ENCODE measurements around the gene PAOX. TPM values are rescaled to one million over a fixed set of nuclear protein-coding genes. Genes with fewer than 3 reads are reported as not detected.

The PAOX gene
- total and polyA plus RNA-seq, 2 experiments from 2014 or later = 4.1 to 8.7 TPM

DNA sequence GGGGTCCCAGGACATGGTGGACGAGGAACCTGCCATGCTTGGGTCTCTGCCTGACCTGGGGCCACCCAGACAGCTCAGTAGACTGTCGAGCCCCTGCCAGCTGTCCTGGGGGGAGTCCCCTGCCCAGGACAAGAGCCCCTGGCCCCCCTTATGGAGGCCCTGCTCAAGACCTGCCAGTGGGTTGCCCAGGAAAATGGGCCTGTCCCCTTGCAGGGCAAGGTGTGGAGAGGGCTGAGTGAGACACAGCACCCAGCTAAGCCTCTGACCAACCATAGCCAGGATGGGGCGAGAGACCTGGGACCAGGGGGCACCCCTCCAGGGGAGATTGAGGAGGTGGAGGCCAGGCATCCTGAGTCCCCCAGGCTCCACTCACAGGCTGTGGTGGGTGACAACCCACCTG, 23.1 kb upstream of the PAOX start (continued):
- TF ChIP-seq, protein P1, sequence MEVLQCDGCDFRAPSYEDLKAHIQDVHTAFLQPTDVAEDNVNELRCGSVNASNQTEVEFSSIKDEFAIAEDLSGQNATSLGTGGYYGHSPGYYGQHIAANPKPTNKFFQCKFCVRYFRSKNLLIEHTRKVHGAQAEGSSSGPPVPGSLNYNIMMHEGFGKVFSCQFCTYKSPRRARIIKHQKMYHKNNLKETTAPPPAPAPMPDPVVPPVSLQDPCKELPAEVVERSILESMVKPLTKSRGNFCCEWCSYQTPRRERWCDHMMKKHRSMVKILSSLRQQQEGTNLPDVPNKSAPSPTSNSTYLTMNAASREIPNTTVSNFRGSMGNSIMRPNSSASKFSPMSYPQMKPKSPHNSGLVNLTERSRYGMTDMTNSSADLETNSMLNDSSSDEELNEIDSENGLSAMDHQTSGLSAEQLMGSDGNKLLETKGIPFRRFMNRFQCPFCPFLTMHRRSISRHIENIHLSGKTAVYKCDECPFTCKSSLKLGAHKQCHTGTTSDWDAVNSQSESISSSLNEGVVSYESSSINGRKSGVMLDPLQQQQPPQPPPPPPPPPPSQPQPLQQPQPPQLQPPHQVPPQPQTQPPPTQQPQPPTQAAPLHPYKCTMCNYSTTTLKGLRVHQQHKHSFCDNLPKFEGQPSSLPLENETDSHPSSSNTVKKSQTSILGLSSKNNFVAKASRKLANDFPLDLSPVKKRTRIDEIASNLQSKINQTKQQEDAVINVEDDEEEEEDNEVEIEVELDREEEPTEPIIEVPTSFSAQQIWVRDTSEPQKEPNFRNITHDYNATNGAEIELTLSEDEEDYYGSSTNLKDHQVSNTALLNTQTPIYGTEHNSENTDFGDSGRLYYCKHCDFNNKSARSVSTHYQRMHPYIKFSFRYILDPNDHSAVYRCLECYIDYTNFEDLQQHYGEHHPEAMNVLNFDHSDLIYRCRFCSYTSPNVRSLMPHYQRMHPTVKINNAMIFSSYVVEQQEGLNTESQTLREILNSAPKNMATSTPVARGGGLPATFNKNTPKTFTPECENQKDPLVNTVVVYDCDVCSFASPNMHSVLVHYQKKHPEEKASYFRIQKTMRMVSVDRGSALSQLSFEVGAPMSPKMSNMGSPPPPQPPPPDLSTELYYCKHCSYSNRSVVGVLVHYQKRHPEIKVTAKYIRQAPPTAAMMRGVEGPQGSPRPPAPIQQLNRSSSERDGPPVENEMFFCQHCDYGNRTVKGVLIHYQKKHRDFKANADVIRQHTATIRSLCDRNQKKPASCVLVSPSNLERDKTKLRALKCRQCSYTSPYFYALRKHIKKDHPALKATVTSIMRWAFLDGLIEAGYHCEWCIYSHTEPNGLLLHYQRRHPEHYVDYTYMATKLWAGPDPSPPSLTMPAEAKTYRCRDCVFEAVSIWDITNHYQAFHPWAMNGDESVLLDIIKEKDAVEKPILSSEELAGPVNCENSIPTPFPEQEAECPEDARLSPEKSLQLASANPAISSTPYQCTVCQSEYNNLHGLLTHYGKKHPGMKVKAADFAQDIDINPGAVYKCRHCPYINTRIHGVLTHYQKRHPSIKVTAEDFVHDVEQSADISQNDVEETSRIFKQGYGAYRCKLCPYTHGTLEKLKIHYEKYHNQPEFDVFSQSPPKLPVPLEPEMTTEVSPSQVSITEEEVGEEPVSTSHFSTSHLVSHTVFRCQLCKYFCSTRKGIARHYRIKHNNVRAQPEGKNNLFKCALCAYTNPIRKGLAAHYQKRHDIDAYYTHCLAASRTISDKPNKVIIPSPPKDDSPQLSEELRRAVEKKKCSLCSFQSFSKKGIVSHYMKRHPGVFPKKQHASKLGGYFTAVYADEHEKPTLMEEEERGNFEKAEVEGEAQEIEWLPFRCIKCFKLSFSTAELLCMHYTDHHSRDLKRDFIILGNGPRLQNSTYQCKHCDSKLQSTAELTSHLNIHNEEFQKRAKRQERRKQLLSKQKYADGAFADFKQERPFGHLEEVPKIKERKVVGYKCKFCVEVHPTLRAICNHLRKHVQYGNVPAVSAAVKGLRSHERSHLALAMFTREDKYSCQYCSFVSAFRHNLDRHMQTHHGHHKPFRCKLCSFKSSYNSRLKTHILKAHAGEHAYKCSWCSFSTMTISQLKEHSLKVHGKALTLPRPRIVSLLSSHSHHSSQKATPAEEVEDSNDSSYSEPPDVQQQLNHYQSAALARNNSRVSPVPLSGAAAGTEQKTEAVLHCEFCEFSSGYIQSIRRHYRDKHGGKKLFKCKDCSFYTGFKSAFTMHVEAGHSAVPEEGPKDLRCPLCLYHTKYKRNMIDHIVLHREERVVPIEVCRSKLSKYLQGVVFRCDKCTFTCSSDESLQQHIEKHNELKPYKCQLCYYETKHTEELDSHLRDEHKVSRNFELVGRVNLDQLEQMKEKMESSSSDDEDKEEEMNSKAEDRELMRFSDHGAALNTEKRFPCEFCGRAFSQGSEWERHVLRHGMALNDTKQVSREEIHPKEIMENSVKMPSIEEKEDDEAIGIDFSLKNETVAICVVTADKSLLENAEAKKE (CRISPR knock-in tag; IDR thresholded peaks at IDR 0.05) = no peak
- TF ChIP-seq, protein P2, sequence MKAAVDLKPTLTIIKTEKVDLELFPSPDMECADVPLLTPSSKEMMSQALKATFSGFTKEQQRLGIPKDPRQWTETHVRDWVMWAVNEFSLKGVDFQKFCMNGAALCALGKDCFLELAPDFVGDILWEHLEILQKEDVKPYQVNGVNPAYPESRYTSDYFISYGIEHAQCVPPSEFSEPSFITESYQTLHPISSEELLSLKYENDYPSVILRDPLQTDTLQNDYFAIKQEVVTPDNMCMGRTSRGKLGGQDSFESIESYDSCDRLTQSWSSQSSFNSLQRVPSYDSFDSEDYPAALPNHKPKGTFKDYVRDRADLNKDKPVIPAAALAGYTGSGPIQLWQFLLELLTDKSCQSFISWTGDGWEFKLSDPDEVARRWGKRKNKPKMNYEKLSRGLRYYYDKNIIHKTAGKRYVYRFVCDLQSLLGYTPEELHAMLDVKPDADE (IDR thresholded peaks at IDR 0.05) = no peak

DNA sequence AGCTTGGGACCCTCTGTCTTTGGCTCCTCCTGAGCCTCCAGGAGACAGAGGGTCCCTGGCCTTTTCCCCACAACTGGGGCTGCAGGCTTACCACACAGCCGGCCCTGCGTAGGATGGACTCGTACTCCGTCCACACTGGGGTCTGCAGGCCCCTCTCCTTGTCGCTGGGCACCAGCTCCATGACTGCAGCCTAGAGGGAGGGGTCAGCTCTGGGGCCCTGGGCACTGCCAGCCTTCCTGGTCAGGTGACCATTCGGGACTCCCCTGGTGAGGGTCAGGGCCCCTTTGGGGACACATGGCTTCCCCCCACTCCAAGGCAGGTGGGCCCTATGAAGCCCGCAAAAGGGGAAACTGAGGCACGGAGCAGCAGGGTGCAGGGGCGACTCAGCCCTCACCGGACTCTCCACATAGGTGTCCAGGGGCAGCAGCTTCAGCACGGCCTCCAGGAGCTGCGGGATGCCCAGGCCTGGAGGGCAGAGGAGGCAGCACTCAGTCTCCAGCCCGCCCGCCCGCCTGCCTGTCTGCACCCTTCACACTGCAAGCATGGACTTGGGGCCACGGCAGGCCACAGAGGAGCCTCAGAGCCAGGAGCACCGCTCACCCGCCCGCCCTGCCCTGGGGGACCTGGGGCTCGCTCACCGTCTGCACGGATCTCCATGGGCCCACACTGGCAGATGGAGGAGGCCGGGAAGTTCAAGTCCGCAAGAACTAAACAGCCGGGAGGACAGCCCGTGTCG, 22.3 kb upstream of the PAOX start:
- Histone ChIP-seq H3K9me2 (ENCODE audit: insufficient read depth) (no peaks in the 10 kb centered on the region), H2AFZ (no peak overlapping the region), H3K4me3 (peak overlapping the region; percentile 86), H3K27ac (ENCODE audit: low read depth) (no peak overlapping the region), H4K20me1 (replicated peaks; ENCODE audit: insufficient read depth) (no peaks in the 10 kb centered on the region; the same call in 1 of the 2 replicates), H3F3A (replicated peaks; ENCODE audit: low read depth) (0 out of 2 replicates have a peak, but pooled peaks cover 3% of the 10 kb centered on the region), H3K4me2 (peak overlapping the region; percentile 92), H3K4me1 (ENCODE audit: insufficient read depth) (no peaks in the 10 kb centered on the region), H3K36me3 (ENCODE audit: insufficient read depth) (no peaks in the 10 kb centered on the region), H3K79me2 (replicated peaks; ENCODE audit: insufficient read depth) (0 out of 2 replicates have a peak, but pooled peaks cover 4% of the 10 kb centered on the region), H3K27me3 (ENCODE audit: insufficient read depth) (peaks cover 6% of the 10 kb centered on the region; the same call in 1 of the 2 replicates)
- DNase-seq (ENCODE audit: low spot score) (peak; percentile 51), ATAC-seq (peak; percentile 15)
- no peaks in the 10 kb centered on the region; the same call in 2 of the 3 replicates for H3K4me1 Mint-ChIP-seq
- H3K9me3 Mint-ChIP-seq = no peaks in the 10 kb centered on the region
- H3K27ac Mint-ChIP-seq = no peak overlapping the region
- peak overlapping the region; percentile 80 for H3K4me3 Mint-ChIP-seq
- peaks cover 5% of the 10 kb centered on the region for H3K36me3 Mint-ChIP-seq (ENCODE audit: low read depth)
- peaks cover 13% of the 10 kb centered on the region for H3K27me3 Mint-ChIP-seq (ENCODE audit: insufficient read depth, low read depth, poor library complexity)
- TF ChIP-seq STAT1 (IDR thresholded peaks at IDR 0.05; ENCODE audit: unreplicated experiment) (no peak), CREB1 (CRISPR knock-in tag; IDR thresholded peaks at IDR 0.05; ENCODE audit: low read depth) (no peak), POLR2AphosphoS5 (IDR thresholded peaks at IDR 0.05; ENCODE audit: low read depth) (no peak)
- TF ChIP-seq, protein P2 (IDR thresholded peaks at IDR 0.05) = no peak
- TF ChIP-seq, protein P3, sequence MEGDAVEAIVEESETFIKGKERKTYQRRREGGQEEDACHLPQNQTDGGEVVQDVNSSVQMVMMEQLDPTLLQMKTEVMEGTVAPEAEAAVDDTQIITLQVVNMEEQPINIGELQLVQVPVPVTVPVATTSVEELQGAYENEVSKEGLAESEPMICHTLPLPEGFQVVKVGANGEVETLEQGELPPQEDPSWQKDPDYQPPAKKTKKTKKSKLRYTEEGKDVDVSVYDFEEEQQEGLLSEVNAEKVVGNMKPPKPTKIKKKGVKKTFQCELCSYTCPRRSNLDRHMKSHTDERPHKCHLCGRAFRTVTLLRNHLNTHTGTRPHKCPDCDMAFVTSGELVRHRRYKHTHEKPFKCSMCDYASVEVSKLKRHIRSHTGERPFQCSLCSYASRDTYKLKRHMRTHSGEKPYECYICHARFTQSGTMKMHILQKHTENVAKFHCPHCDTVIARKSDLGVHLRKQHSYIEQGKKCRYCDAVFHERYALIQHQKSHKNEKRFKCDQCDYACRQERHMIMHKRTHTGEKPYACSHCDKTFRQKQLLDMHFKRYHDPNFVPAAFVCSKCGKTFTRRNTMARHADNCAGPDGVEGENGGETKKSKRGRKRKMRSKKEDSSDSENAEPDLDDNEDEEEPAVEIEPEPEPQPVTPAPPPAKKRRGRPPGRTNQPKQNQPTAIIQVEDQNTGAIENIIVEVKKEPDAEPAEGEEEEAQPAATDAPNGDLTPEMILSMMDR (conservative IDR thresholded peaks at IDR 0.05; ENCODE audit: low read depth in 2 of 2) = no peak
- TF ChIP-seq, protein P4, sequence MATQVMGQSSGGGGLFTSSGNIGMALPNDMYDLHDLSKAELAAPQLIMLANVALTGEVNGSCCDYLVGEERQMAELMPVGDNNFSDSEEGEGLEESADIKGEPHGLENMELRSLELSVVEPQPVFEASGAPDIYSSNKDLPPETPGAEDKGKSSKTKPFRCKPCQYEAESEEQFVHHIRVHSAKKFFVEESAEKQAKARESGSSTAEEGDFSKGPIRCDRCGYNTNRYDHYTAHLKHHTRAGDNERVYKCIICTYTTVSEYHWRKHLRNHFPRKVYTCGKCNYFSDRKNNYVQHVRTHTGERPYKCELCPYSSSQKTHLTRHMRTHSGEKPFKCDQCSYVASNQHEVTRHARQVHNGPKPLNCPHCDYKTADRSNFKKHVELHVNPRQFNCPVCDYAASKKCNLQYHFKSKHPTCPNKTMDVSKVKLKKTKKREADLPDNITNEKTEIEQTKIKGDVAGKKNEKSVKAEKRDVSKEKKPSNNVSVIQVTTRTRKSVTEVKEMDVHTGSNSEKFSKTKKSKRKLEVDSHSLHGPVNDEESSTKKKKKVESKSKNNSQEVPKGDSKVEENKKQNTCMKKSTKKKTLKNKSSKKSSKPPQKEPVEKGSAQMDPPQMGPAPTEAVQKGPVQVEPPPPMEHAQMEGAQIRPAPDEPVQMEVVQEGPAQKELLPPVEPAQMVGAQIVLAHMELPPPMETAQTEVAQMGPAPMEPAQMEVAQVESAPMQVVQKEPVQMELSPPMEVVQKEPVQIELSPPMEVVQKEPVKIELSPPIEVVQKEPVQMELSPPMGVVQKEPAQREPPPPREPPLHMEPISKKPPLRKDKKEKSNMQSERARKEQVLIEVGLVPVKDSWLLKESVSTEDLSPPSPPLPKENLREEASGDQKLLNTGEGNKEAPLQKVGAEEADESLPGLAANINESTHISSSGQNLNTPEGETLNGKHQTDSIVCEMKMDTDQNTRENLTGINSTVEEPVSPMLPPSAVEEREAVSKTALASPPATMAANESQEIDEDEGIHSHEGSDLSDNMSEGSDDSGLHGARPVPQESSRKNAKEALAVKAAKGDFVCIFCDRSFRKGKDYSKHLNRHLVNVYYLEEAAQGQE (IDR thresholded peaks at IDR 0.05; ENCODE audit: unreplicated experiment) = no peak

Measured in GM23338 (cell line).